PC-9 (cell line): ENCODE measurements around the gene IL16. TPM values are rescaled to one million over a fixed set of nuclear protein-coding genes. Genes with fewer than 3 reads are reported as not detected.

ENCODE experiments used
- BruUV-seq: library from RNA; stranded (reverse); fragments of 400-500 nt; replicated peaks from 2 replicates; lab custom pipeline; 2021; lab: Mats Ljungman, UMichigan
- CTCF ChIA-PET: fragments of 300-600 bp; sonication (Branson Sonifier 250); formaldehyde crosslinking; loops from one replicate; lab custom pipeline; 2022; ENCODE audit warnings: antibody characterized with exemption; lab: Charles Lee
- POLR2A ChIA-PET: fragments of 300-600 bp; sonication (Branson Sonifier 250); formaldehyde crosslinking; loops from one replicate; lab custom pipeline; 2022; ENCODE audit warnings: antibody characterized with exemption; ENCODE audit not compliant: unreplicated experiment; lab: Charles Lee
- DNase-seq, 2 experiments: peaks; one replicate each; pipeline versions ENCODE4 v3.0.0 to v3.0.0-alpha.2; 2015 to 2022; ENCODE audit warnings: mixed read lengths in 1 of 2
- H2AFZ ChIP-seq: fragments of 200-600 bp; sonication (generic); 2 replicates; pipeline ENCODE4 v1.8.1; 2017; ENCODE audit warnings: antibody characterized with exemption
- H3F3A ChIP-seq: fragments of 200-600 bp; sonication (generic); 2 replicates; pipeline ENCODE4 v1.8.1; 2017; ENCODE audit warnings: antibody characterized with exemption, mild to moderate bottlenecking, low read depth; ENCODE audit not compliant: insufficient read depth
- H3K27ac ChIP-seq: fragments of 200-600 bp; sonication (generic); 2 replicates; pipeline ENCODE4 v1.6.1; 2016; ENCODE audit warnings: mixed run types
- H3K27me3 ChIP-seq: fragments of 200-600 bp; sonication (generic); 2 replicates; pipeline ENCODE4 v1.6.1; 2016; ENCODE audit warnings: low read depth, mixed run types; ENCODE audit not compliant: insufficient read depth
- H3K36me3 ChIP-seq: fragments of 200-600 bp; sonication (generic); 2 replicates; pipeline ENCODE4 v1.6.1; 2016; ENCODE audit warnings: low read depth, mixed run types
- H3K4me1 ChIP-seq: fragments of 200-600 bp; sonication (generic); replicated peaks from 2 replicates; pipeline ENCODE4 v1.6.1; 2016; ENCODE audit warnings: mixed run types; ENCODE audit not compliant: insufficient read depth
- H3K4me2 ChIP-seq: fragments of 200-600 bp; sonication (generic); 2 replicates; pipeline ENCODE4 v1.6.1; 2017; ENCODE audit warnings: mixed run types
- H3K4me3 ChIP-seq: fragments of 200-600 bp; sonication (generic); 2 replicates; pipeline ENCODE4 v1.6.1; 2016; ENCODE audit warnings: mixed run types
- H3K79me2 ChIP-seq: fragments of 200-600 bp; sonication (generic); 2 replicates; pipeline ENCODE4 v1.6.1; 2017; ENCODE audit warnings: low read depth, mixed run types
- H3K9me2 ChIP-seq: fragments of 200-600 bp; sonication (generic); 2 replicates; pipeline ENCODE4 v1.8.1; 2017; ENCODE audit warnings: mild to moderate bottlenecking; ENCODE audit not compliant: insufficient read depth
- H3K9me3 ChIP-seq: fragments of 200-600 bp; sonication (generic); 2 replicates; pipeline ENCODE4 v1.8.1; 2016; ENCODE audit warnings: low read depth; ENCODE audit not compliant: insufficient read depth
- H4K20me1 ChIP-seq: fragments of 200-600 bp; sonication (generic); 2 replicates; pipeline ENCODE4 v1.8.1; 2017; ENCODE audit not compliant: insufficient read depth
- EZH2 ChIP-seq: fragments of 200-600 bp; sonication (generic); IDR thresholded peaks from 2 replicates; pipeline ENCODE4 v1.8.0; 2017; ENCODE audit warnings: antibody characterized with exemption, low read depth
- intact Hi-C: fragments of 100-400 bp; cut with micrococcal nuclease; formaldehyde crosslinking; loops from one replicate; pipeline ENCODE4 v1.10.0; 2022; ENCODE audit not compliant: unreplicated experiment
- total RNA-seq: library from RNA; stranded (reverse); gene quantifications from 2 replicates; pipeline ENCODE4 v1.2.3, GENCODE V29; 2021
- TF ChIP-seq, protein P1 (sequence below): fragments of 200-600 bp; sonication (generic); conservative IDR thresholded peaks from 2 replicates; pipeline ENCODE4 v1.6.1; 2017; ENCODE audit warnings: mixed run types, antibody characterized with exemption, mild to moderate bottlenecking, moderate library complexity

The IL16 gene
- total RNA-seq, 1 experiment from 2014 or later, result 0.50 TPM

DNA sequence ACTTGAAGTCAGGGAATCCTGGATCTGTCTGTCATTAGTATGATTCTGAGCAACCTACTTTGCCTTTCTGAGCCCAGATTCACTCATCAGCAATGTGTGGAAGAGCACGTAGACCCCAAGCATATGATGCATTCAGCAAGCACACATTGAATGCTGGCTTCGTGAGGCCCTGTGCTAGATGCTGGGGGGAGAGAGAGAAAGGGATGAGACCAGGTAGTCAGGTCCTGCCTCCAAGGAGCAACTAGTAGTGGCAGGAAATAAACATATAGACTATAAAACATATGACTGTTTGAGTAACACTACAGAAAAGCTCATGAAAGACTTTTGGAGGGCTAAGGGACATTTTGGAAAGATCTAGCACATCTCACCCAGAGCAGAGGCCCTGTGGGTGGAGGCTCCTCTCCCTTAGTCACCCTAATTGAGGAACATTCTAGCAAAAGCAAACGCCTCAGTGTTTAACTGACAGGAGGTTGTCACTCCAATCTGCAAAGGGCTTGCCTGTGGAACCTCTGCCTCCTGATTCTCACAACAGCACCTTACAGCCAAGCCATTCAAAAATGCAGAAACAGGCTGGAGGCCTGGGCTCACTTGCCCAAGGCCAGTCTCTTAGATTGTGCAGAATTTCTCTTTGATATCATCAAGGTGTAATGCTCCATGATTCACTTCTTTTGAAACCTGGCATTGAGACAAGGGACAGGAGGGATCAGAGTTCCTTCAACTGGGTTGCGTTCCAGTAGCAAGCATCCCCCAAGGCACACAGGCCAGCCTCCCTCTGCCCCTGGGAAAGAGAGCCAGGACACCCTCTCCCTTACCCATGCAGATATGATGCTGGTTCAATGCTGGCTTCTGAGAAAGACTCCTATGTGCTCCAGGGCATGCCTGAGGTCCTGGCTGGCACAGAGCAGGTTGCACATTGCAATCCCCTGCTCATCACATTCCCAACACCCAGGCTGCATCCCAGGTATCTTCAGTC lies 101.2 kb downstream of the IL16 start:
- H3K4me2 ChIP-seq, result peak overlapping the region; percentile 23; the same call in 1 of the 2 replicates
- intact Hi-C loops, result no loop called here
- no peaks in the 10 kb centered on the region for H4K20me1 ChIP-seq
- H2AFZ ChIP-seq, result no peak overlapping the region
- ChIA-PET CTCF (no interaction called here), POLR2A (no interaction called here)
- no TSS peak for BruUV-seq
- no peaks in the 10 kb centered on the region for H3K4me1 ChIP-seq
- H3F3A ChIP-seq, result no peaks in the 10 kb centered on the region
- no peak overlapping the region for H3K4me3 ChIP-seq
- no peak overlapping the region for H3K27ac ChIP-seq
- H3K36me3 ChIP-seq, result no peaks in the 10 kb centered on the region
- no peaks in the 10 kb centered on the region for H3K9me3 ChIP-seq
- H3K27me3 ChIP-seq, result peaks cover 23% of the 10 kb centered on the region
- TF ChIP-seq EZH2, result no peak
- TF ChIP-seq, protein P1, sequence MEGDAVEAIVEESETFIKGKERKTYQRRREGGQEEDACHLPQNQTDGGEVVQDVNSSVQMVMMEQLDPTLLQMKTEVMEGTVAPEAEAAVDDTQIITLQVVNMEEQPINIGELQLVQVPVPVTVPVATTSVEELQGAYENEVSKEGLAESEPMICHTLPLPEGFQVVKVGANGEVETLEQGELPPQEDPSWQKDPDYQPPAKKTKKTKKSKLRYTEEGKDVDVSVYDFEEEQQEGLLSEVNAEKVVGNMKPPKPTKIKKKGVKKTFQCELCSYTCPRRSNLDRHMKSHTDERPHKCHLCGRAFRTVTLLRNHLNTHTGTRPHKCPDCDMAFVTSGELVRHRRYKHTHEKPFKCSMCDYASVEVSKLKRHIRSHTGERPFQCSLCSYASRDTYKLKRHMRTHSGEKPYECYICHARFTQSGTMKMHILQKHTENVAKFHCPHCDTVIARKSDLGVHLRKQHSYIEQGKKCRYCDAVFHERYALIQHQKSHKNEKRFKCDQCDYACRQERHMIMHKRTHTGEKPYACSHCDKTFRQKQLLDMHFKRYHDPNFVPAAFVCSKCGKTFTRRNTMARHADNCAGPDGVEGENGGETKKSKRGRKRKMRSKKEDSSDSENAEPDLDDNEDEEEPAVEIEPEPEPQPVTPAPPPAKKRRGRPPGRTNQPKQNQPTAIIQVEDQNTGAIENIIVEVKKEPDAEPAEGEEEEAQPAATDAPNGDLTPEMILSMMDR, result no peak
- H3K9me2 ChIP-seq, result no peaks in the 10 kb centered on the region
- DNase-seq, result no peak
- H3K79me2 ChIP-seq, result no peaks in the 10 kb centered on the region

DNA sequence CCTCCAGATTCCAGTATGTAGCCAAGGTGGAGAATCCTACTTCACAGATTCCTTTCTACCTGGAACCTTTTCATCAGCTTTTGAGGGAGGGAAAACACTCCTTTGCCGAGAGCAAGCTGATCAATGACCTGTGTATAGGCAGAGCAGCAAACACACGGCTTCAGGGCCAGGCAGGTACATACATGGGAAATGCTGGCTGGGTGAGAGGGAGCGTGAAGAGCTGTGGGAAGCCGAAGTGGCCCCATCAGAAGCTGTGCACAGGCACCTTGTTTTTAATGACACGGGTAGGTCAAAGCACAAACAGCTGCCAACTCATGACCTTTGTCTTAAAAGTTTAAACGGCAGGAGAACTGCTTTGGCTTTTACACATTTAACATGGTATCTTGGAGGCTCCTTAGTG lies 101.9 kb downstream of the IL16 start:
- ChIA-PET CTCF (no interaction called here), POLR2A (no interaction called here)
- Histone ChIP-seq H2AFZ (no peak overlapping the region), H3F3A (no peaks in the 10 kb centered on the region), H3K4me3 (no peak overlapping the region), H3K4me1 (no peaks in the 10 kb centered on the region), H3K9me3 (no peaks in the 10 kb centered on the region), H3K27ac (no peak overlapping the region), H3K4me2 (no peak overlapping the region), H3K36me3 (no peaks in the 10 kb centered on the region), H3K79me2 (no peaks in the 10 kb centered on the region), H3K9me2 (no peaks in the 10 kb centered on the region), H4K20me1 (no peaks in the 10 kb centered on the region), H3K27me3 (peaks cover 17% of the 10 kb centered on the region; the same call in 1 of the 2 replicates)
- BruUV-seq, result no TSS peak
- intact Hi-C loops, result no loop called here
- TF ChIP-seq, protein P1, result no peak
- no peak for TF ChIP-seq EZH2
- no peak for DNase-seq

DNA sequence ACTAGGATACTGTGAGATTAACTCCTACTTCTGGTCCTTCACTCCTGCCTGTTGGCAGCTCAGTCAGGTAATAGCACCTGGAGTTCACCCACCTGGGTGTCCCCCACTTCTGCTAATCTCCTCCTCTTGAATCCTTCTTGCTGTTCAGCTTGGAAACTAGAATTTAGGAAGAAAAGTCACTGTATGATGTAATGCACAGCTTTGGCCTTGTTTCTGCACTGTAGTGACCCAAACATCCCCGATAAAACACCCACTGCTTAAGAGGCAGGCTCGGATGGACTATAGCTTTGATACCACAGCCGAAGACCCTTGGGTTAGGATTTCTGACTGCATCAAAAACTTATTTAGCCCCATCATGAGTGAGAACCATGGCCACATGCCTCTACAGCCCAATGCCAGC lies 102.5 kb downstream of the IL16 start:
- Histone ChIP-seq H3K9me3 (no peaks in the 10 kb centered on the region), H3K4me1 (no peaks in the 10 kb centered on the region), H4K20me1 (no peaks in the 10 kb centered on the region), H3K27me3 (peaks cover 17% of the 10 kb centered on the region; the same call in 1 of the 2 replicates), H3K27ac (no peak overlapping the region), H3K4me3 (no peak overlapping the region), H3K79me2 (no peaks in the 10 kb centered on the region), H3K9me2 (no peaks in the 10 kb centered on the region), H2AFZ (no peak overlapping the region), H3K4me2 (no peak overlapping the region), H3K36me3 (no peaks in the 10 kb centered on the region), H3F3A (no peaks in the 10 kb centered on the region)
- intact Hi-C loops, result no loop called here
- BruUV-seq, result no TSS peak
- no peak for DNase-seq
- TF ChIP-seq, protein P1, result no peak
- no peak for TF ChIP-seq EZH2
- ChIA-PET CTCF (no interaction called here), POLR2A (no interaction called here)
